ENCODE results near the gene SPINK13.
A peak's percentile ranks its signal among the peaks of the same experiment; 100 is the strongest.

The SPINK13 gene

DNA sequence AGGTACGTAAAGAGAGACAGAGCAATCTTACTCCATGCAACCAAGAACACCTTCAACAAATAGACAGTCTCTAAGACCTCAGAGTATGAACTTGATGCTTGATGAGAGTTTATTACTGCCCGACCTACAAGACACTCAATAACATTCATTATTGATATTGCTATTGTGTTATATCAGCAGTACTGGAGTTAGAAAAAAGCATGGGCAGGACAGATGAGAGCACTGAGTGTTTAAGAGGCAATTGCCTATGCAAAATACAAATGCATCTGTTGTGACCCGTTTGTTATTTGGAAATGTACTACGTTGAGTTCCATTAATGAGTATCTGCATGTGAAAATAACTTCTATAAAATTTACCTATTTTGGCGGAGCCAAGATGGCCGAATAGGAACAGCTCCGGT lies 38.4 kb upstream of the SPINK13 start:
- H3K27me3 ChIP-seq (ENCODE audit: insufficient read depth, poor library complexity, severe bottlenecking): no peaks in the 10 kb centered on the region
- no peak overlapping the region for H3K27ac ChIP-seq (ENCODE audit: poor library complexity, severe bottlenecking)
- H3K4me3 ChIP-seq (ENCODE audit: severe bottlenecking): peak overlapping the region; percentile 27
- no peak for ATAC-seq (ENCODE audit: low read depth)
- DNase-seq (ENCODE audit: low spot score): no peak
- H3K4me1 ChIP-seq (ENCODE audit: insufficient read depth, poor library complexity, severe bottlenecking): no peaks in the 10 kb centered on the region
- no peaks in the 10 kb centered on the region for H3K36me3 ChIP-seq (ENCODE audit: low read depth)
- TF ChIP-seq, protein P1, sequence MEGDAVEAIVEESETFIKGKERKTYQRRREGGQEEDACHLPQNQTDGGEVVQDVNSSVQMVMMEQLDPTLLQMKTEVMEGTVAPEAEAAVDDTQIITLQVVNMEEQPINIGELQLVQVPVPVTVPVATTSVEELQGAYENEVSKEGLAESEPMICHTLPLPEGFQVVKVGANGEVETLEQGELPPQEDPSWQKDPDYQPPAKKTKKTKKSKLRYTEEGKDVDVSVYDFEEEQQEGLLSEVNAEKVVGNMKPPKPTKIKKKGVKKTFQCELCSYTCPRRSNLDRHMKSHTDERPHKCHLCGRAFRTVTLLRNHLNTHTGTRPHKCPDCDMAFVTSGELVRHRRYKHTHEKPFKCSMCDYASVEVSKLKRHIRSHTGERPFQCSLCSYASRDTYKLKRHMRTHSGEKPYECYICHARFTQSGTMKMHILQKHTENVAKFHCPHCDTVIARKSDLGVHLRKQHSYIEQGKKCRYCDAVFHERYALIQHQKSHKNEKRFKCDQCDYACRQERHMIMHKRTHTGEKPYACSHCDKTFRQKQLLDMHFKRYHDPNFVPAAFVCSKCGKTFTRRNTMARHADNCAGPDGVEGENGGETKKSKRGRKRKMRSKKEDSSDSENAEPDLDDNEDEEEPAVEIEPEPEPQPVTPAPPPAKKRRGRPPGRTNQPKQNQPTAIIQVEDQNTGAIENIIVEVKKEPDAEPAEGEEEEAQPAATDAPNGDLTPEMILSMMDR (IDR thresholded peaks at IDR 0.05; ENCODE audit: poor library complexity, severe bottlenecking): no peak
- H3K9me3 ChIP-seq (ENCODE audit: severe bottlenecking): no peaks in the 10 kb centered on the region

DNA sequence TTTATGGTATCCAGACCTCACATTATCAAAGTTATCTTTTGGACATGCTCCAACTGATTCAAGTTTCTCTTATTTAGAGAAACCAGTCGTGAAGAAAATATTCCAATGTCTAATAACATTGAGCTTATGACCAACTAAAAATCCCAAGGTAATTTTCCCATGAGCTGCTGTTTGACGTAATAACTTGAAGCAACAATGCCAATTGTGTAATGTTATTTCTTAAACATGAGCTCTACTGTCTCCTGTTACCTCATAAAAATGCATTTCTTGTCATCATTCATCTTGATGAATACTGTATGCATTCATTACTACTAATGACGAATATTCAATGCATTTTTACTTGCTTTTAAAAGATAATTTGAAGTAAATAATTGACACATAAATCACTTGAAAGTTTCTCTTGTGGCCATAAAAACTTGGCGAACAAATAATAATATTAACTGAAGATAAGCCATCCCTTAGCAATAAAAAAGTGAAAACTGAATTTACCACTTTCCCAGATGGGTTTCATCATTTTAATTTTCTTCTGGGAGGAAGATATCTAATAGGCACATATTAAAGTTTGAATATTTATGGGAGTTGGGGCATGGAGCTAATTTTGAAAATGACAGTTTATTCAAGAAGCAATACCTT lies 30.7 kb upstream of the SPINK13 start:
- Histone ChIP-seq H3K4me1 (ENCODE audit: insufficient read depth, poor library complexity, severe bottlenecking) (no peaks in the 10 kb centered on the region), H3K36me3 (ENCODE audit: low read depth) (no peaks in the 10 kb centered on the region), H3K4me3 (ENCODE audit: severe bottlenecking) (no peak overlapping the region), H3K27ac (ENCODE audit: poor library complexity, severe bottlenecking) (no peak overlapping the region), H3K27me3 (ENCODE audit: insufficient read depth, poor library complexity, severe bottlenecking) (no peaks in the 10 kb centered on the region), H3K9me3 (ENCODE audit: severe bottlenecking) (no peaks in the 10 kb centered on the region)
- ATAC-seq (ENCODE audit: low read depth) (no peak), DNase-seq (ENCODE audit: low spot score) (no peak)
- TF ChIP-seq, protein P1 (IDR thresholded peaks at IDR 0.05; ENCODE audit: poor library complexity, severe bottlenecking): no peak

DNA sequence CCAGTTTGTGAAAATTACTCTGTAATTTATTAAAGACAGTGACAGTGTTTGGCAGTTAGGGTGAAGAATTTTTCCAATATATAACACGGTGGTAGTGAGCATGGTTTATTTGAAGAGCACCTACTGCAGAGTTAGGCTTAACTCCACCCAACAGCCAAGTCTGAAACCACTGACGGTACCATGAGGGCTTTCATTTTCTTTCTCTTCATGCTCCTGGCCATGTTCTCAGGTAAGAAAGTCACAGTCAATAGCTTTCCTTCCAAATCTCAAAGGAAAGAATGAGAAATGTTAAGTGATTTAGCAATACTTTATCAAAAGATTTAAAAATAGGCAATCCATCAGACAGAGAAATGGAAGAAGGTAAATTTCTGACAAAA lies 30.2 kb upstream of the SPINK13 start, which contains the start of gene MARCOL:
MARCOL (plus strand) TSS at position 108 of the 377 bp plus-strand sequence; CDS start at position 181, 73 bp downstream.
- H3K27ac ChIP-seq (ENCODE audit: poor library complexity, severe bottlenecking): no peak within 1 kb of the TSS
- TF ChIP-seq, protein P1 (IDR thresholded peaks at IDR 0.05; ENCODE audit: poor library complexity, severe bottlenecking): no peak
- no peak for ATAC-seq (ENCODE audit: low read depth)
- H3K27me3 ChIP-seq (ENCODE audit: insufficient read depth, poor library complexity, severe bottlenecking): no peaks in the 10 kb centered on the region
- H3K36me3 ChIP-seq (ENCODE audit: low read depth): no peaks in the 10 kb centered on the region
- H3K9me3 ChIP-seq (ENCODE audit: severe bottlenecking): no peaks in the 10 kb centered on the region
- no peak for DNase-seq (ENCODE audit: low spot score)
- no peaks in the 10 kb centered on the region for H3K4me1 ChIP-seq (ENCODE audit: insufficient read depth, poor library complexity, severe bottlenecking)
- no peak within 1 kb of the TSS for H3K4me3 ChIP-seq (ENCODE audit: severe bottlenecking)

DNA sequence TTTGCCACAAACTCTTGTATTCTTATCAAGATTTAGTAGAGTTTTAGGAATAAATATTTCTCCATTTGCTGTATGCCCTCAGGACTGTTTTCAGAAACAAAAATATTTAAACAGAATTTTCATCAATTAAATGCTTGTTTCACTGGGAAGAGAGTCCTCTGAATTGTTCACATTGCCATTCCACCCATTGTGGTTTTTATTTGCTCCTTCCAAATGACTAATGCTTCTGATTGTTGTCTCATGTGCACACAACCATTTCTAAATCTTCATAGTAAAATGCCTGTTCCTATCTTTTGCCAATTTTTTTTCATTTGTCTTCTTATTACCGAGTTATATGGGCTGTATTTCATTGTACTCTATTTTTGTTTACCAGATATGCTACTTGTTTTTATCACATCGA lies 19.7 kb upstream of the SPINK13 start:
- Histone ChIP-seq H3K27me3 (ENCODE audit: insufficient read depth, poor library complexity, severe bottlenecking) (no peaks in the 10 kb centered on the region), H3K4me3 (ENCODE audit: severe bottlenecking) (no peak overlapping the region), H3K4me1 (ENCODE audit: insufficient read depth, poor library complexity, severe bottlenecking) (no peaks in the 10 kb centered on the region), H3K9me3 (ENCODE audit: severe bottlenecking) (no peaks in the 10 kb centered on the region), H3K36me3 (ENCODE audit: low read depth) (no peaks in the 10 kb centered on the region), H3K27ac (ENCODE audit: poor library complexity, severe bottlenecking) (no peak overlapping the region)
- ATAC-seq (ENCODE audit: low read depth) (peak; percentile 59; the same call in 1 of the 3 replicates), DNase-seq (ENCODE audit: low spot score) (no peak)
- TF ChIP-seq, protein P1 (IDR thresholded peaks at IDR 0.05; ENCODE audit: poor library complexity, severe bottlenecking): no peak

DNA sequence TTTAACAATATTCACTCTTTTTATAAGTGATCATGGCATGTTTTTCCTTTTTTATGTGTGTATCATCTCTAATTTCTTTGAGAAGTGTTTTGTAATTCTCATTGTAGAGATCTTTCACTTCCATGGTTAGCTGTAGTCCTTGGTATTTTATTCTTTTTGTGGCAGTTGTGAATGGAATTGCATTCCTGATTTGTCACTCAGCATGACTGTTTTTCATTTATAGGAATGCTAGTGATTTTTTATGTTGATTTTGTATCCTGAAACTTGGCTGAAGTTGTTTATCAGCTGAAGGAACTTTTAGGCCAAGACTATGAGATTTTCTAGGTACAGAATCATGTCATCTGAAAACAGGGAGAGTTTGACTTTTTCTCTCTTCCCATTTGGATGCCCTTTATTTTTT lies 13.1 kb upstream of the SPINK13 start:
- H3K4me1 ChIP-seq (ENCODE audit: insufficient read depth, poor library complexity, severe bottlenecking): no peaks in the 10 kb centered on the region
- DNase-seq (ENCODE audit: low spot score): no peak
- no peaks in the 10 kb centered on the region for H3K9me3 ChIP-seq (ENCODE audit: severe bottlenecking)
- no peak overlapping the region for H3K27ac ChIP-seq (ENCODE audit: poor library complexity, severe bottlenecking)
- H3K27me3 ChIP-seq (ENCODE audit: insufficient read depth, poor library complexity, severe bottlenecking): no peaks in the 10 kb centered on the region
- no peak overlapping the region for H3K4me3 ChIP-seq (ENCODE audit: severe bottlenecking)
- ATAC-seq (ENCODE audit: low read depth): no peak
- H3K36me3 ChIP-seq (ENCODE audit: low read depth): no peaks in the 10 kb centered on the region
- TF ChIP-seq, protein P1 (IDR thresholded peaks at IDR 0.05; ENCODE audit: poor library complexity, severe bottlenecking): no peak

All from RWPE2 (cell line).